GM12801 (cell line): ENCODE results near the gene TMCC1.

Source experiments
- CTCF ChIP-seq: IDR thresholded peaks from one replicate; pipeline ENCODE4 v1.5.1; 2011; ENCODE audit warnings: control low read depth; ENCODE audit not compliant: insufficient read length; ENCODE audit errors: extremely low read depth

Gene TMCC1

GRCh38 chr3:129699612-129700011 is 193.9 kb downstream of the TMCC1 start:
- TF ChIP-seq CTCF = no peak

- no peak for TF ChIP-seq CTCF
These were observed 194.3 kb downstream of the TMCC1 start for GRCh38 chr3:129699199-129699598.

GRCh38 chr3:129697229-129697969 is 196.1 kb downstream of the TMCC1 start:
- no peak for TF ChIP-seq CTCF

GRCh38 chr3:129695230-129695629 is 198.3 kb downstream of the TMCC1 start:
- no peak for TF ChIP-seq CTCF

- TF ChIP-seq CTCF = no peak
These were observed 199.3 kb downstream of the TMCC1 start for GRCh38 chr3:129694228-129694627.

GRCh38 chr3:129692743-129693142 is 200.8 kb downstream of the TMCC1 start:
- TF ChIP-seq CTCF = no peak

- no peak for TF ChIP-seq CTCF
These were observed 202.5 kb downstream of the TMCC1 start for GRCh38 chr3:129690963-129691362.

GRCh38 chr3:129690406-129690805 is 203.1 kb downstream of the TMCC1 start:
- TF ChIP-seq CTCF = no peak
